Germinal center (tissue), 1 donor: ENCODE measurements around the gene IARS2.
"Not testable (repeated sequence)": the region's sequence is repeated elsewhere in the genome, so short reads cannot be mapped to it uniquely, and the experiment has no call there.

Experiments
- DNase-seq: peaks from one replicate; pipeline ENCODE4 v3.0.0; 2012; ENCODE audit warnings: mixed read lengths, low spot score

Gene IARS2

DNA sequence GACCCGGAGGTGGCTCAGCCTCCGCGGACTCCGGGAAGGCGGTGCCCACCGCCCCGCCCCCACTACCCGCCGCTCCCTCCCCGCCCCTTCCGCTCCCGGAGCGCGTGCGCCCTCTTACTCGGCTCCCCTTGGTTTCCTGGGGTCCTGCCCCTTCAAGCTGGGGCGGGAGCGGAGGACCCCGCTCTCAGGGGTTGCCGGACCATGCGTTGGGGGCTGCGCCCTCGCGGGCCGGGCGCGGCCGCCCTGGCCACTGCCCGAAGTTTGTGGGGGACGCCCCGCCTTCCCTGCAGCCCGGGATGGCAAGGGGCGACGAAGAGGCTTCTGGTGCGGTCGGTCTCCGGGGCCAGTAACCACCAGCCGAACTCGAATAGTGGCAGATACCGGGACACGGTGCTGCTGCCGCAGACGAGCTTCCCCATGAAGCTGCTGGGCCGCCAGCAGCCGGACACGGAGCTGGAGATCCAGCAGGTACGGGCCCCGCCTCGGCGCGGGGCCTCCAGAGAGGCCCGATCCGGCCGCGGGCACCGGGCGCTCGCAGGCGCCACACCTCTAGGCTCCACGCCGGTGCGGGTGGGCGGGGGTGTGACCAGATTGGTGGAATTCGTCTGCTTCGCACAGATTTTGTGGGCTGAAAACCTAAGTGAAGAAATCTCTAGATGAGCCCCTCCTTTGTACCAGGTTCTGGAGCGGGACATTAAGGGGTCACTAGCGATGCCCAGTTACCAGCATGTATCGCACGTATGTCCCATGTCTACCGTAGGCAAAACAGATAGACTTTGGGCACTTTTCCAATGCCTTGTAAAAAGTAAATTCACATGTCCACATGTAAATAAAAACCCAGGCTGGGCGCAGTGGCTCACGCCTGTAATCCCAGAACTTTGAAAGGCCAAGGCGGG, at the start of gene IARS2:
IARS2 (plus strand) TSS at position 117 of the 896 bp plus-strand sequence; CDS start at position 202, 85 bp downstream.
- peak; percentile 93 for DNase-seq

DNA sequence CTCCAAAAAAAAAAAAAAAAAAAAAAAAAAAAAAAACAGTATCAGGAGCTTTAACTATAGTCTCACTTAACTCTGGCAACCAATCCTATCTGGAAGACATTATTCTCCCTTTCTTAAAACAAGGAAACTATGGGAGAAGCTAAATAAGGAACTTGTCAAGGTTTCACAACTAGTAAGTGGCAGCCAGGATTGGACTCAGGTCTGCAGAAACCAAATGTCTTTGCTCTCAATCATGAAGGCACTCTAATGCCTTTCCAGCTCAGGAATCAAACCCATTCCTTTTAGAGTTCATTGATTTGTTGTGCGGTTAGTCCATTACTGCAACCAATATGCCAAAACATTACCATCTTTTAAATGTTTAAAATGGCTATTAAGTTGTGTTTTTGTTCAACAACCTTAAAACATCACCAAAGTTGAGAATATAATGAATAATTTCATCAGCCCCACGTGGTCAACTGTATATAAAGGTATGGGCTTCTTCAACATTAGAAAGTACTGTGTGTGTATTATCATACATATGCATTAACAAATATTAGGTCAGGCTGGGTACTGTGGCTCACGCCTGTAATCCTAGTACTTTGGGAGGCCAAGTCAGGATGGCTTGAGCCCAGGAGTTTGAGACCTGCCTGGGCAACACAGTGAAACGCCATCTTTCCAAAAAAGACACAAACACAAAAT, 49.1 kb upstream of the IARS2 start:
- DNase-seq: no peak

DNA sequence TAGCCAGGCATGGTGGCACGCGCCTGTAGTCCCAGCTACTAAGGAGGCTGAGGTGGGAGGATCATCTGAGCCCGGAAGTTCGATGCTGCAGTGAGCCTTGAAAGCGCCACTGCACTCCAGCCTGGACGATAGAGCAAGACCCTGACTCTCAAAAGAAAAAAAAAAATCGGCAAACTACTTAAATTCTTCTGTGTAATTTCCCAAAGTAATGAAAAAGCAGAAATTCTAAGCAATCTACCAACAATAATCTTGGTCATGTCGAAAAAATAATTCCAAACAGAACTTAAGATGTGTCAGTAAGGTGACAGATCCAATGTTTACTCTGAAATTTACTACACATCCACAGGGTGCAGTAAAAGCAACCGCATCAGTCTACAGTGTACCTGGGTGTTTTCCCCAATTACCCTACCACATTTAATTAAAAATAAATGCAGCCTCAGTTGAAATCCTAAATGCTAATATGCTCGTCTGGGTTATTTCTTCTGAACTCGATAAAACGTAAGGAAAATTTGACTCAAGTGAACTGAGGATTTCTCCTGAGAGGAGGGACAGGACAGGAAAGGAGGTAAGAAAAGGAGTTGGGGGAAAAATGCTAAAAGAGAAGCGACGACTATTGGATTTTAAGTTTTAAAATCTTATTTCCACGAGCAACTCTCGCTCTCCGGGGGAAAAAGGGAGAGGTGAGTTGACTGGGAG, 48.4 kb upstream of the IARS2 start:
- peak; percentile 23 for DNase-seq

DNA sequence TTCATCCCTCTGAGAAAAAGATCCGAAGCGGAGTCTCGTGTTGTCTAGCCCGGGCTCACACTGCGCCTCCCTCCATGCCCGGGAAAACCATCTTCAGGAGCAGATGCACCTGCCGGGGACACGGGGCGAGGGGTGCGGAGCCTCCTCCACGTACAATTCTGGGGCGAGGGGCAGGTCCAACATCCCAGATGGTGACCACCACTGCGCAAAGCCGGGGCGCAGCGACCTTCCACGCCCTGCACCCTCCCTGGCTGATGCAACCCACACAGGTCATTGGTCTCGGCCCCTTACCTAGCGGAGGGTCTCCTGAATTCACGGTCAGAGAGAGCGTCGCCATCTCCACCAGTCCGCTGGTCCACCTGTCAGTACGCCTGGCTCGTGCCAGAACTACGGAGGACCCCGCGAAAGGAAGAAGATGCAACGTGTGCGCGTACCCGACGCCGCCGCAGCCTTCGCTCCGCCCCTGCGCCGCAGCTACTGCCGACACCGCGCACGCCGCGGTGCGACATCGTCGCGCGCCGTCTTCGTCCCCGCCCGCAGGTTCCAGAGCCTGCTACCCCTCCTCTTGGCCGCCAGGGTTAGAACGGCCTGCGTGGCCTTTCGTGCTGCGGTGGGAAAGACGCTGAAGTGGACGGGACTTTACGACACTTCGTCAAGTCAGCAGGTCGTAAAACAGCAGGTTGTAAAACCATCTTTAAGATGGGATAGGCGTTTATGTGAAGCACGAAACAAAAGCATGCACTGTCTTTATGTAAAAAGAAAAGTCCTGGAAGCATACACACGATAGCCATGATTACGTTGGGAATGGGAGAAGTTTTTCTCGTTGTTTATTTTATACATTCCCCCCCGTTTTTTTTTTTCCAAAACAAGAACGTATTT, 47.6 kb upstream of the IARS2 start, which contains the start of gene EPRS1:
EPRS1 (minus strand) TSS at position 454 of the 879 bp plus-strand sequence; CDS start at position 337, 117 bp downstream.
- DNase-seq: peak; percentile 94

DNA sequence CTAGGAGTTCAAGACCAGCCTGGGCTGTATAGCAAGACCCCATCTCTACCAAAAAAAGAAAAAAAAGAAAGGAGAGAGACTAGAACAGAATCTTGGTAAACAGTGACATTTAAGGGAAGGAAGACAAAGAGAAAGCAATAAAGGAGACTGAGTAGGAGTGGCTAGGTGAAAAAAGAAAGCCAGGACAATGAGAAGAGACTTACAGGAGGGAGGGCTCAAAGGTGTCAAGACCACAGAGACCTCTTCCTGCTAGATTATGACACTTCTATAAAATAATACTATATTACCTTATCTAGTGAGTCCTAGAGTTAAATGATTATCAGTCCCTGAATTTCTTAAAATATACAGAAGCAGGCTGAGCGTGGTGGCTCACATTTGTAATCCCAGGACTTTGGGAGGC, 37.6 kb upstream of the IARS2 start:
- no peak for DNase-seq

GRCh38 chr1:220060876-220061275, 33.1 kb upstream of the IARS2 start:
- no peak for DNase-seq

GRCh38 chr1:220062629-220063028, 31.3 kb upstream of the IARS2 start:
- DNase-seq: no peak

- no peak for DNase-seq
Observed at GRCh38 chr1:220067269-220068204, 26.4 kb upstream of the IARS2 start.

GRCh38 chr1:220076861-220077762, 16.8 kb upstream of the IARS2 start:
- no peak for DNase-seq

DNA sequence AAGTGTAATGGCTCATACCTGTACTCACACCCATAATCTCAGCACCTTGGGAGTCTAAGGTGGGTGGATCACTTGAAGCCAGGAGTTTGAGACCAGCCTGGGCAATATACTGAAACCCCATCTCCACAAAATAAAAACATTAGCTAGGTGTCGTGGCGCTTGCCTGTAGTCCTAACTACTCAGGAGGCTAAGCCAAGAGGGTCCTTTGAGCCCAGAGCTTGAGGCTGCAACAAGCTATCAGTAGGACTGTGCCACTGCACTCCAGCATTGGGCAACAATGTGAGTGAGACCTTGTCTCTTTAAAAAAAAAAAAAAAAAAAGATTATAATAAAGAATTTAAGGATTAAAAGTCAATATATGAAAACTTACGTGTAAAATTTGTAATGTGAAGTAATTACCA, 16.0 kb upstream of the IARS2 start:
- no peak for DNase-seq

DNA sequence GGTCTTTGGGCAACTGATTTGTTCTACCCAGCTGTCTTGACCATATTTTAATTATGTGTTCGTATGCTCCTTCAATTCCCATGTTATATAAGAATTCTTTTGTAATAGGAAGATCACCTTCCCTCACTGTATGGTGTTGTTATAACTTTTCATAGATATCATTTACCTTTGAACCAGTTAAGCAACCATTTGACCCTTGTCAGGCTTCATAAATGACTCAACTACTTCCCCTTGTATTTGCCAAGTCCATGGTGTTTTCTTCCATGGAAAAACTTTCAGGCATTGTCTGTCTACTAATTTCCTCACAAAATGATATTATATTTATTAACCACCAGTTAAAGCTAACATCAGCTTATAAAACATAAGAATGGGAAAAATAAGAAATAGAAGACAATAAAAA, 9.5 kb upstream of the IARS2 start:
- no peak for DNase-seq

- peak; percentile 36 for DNase-seq
Observed at GRCh38 chr1:220086261-220086686, 7.7 kb upstream of the IARS2 start.

GRCh38 chr1:220089650-220090556, 4.0 kb upstream of the IARS2 start, which contains the start of gene BPNT1:
TSS of gene BPNT1 (minus strand) at chr1:220089788. CDS start at chr1:220079846, 9,942 bp downstream.
- peak; percentile 87 for DNase-seq

DNA sequence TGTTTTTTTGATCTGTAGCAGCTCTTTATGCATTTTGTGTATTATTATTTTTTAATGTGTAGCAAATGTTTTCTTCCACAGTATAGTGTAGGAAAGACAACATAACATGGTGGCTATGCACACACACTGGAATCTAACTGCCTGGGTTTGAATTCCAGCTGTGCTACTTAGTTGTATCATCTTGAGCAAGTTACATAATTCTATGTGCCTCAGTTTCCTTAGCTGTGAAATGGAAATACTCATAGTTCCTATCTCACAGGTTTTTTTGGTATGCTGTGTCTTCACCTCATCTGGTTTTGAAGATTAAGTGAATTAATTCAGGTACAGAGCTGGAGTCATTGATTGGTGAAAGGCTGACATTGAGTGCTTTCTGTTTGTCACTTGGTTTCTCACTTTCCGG, 1.2 kb upstream of the IARS2 start:
- no peak for DNase-seq

DNA sequence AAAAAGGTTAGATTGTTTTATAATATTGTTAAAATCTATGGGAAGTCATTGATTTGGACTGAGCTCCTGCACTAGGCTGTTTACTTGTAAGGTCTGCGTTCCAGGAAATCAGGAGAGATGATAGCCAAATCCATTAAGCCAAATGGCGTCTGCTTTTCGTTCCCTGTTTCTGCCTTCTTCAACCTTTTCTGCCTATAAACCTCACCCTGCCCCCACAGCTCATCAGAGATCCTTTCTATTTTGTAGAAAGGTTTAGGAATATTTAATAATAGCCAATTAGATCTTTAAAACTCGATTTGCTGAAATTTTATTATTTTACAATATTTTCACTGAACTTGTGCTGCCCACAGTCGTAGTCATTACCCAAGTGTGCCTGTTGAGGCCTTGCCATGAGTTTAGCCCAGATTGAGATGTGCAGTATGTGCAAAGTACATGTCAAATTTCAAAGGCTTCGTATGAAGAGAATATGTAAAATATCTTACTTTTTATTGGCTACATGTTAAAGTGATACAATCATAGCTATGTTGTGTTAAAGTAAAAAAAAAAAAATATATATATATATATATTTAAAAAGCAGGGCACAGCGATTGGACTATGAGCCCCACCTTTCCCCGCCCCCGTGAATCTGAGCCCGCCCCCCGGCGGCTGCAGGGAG, 444 bp upstream of the IARS2 start:
- DNase-seq: peak; percentile 7

- DNase-seq: no peak
Observed at GRCh38 chr1:220099826-220100225, 5.9 kb downstream of the IARS2 start.

- not testable (repeated sequence) for DNase-seq
Observed at GRCh38 chr1:220110473-220110872, 16.5 kb downstream of the IARS2 start.
